Measurements from ENCODE around the gene OSTF1. TPM values are rescaled to one million over a fixed set of nuclear protein-coding genes. Genes with fewer than 3 reads are reported as not detected.
A peak's percentile ranks its signal among the peaks of the same experiment; 100 is the strongest.

OSTF1 gene
- total and polyA plus RNA-seq, 5 donors from 2014 or later: 68.2 to 203 (median 144) TPM

GRCh38 chr9:75053869-75054268 is 34.4 kb upstream of the OSTF1 start:
- H3K9me3 Mint-ChIP-seq: peaks cover 0 to 3% (median 0%) of the 10 kb centered on the region in 7 donors

GRCh38 chr9:75054368-75055001 is 33.8 kb upstream of the OSTF1 start:
- peaks cover 19% of the 10 kb centered on the region for H3K27me3 Mint-ChIP-seq

More at GRCh38 chr9:75053869-75054268, 34.4 kb upstream of the OSTF1 start:
- Mint-ChIP-seq H3K27ac (no peak overlapping the region), H3K4me3 (no peak overlapping the region), H3K4me1 (no peaks in the 10 kb centered on the region), H3K36me3 (no peaks in the 10 kb centered on the region), H3K27me3 (peaks cover 24% of the 10 kb centered on the region)
- H3K4me1 ChIP-seq (ENCODE audit: control insufficient read depth, insufficient read depth, low read length, poor library complexity, severe bottlenecking): no peaks in the 10 kb centered on the region
- no peaks in the 10 kb centered on the region for H3K27me3 ChIP-seq (ENCODE audit: control insufficient read depth, insufficient read depth, low read length)
- no peaks in the 10 kb centered on the region for H3K36me3 ChIP-seq (ENCODE audit: control insufficient read depth, insufficient read depth, low read length)
- H3K9me3 ChIP-seq (ENCODE audit: control insufficient read depth in 2 of 2, low read length in 2 of 2): no peaks in the 10 kb centered on the region
- ATAC-seq (ENCODE audit: low read depth in 2 of 2) (no peak), DNase-seq (no peak)
- H3K4me3 ChIP-seq (ENCODE audit: low read depth, low read length): no peak overlapping the region
- no peak overlapping the region for H3K27ac ChIP-seq (ENCODE audit: insufficient read depth, low read length, poor library complexity, severe bottlenecking)

GRCh38 chr9:75061169-75061568 is 27.1 kb upstream of the OSTF1 start:
- Histone ChIP-seq H3K4me1 (ENCODE audit: control insufficient read depth, insufficient read depth, low read length, poor library complexity, severe bottlenecking) (no peaks in the 10 kb centered on the region), H3K9me3 (ENCODE audit: control insufficient read depth in 2 of 2, low read length in 2 of 2) (no peaks in the 10 kb centered on the region), H3K36me3 (ENCODE audit: control insufficient read depth, insufficient read depth, low read length) (peaks cover 19% of the 10 kb centered on the region), H3K27ac (ENCODE audit: insufficient read depth, low read length, poor library complexity, severe bottlenecking) (no peak overlapping the region), H3K4me3 (ENCODE audit: low read depth, low read length) (no peak overlapping the region), H3K27me3 (ENCODE audit: control insufficient read depth, insufficient read depth, low read length) (no peaks in the 10 kb centered on the region)
- no peak overlapping the region for H3K27ac Mint-ChIP-seq
- peaks cover 0 to 9% (median 0%) of the 10 kb centered on the region in 7 donors for H3K9me3 Mint-ChIP-seq
- peaks cover 0 to 2% (median 0%) of the 10 kb centered on the region in 4 donors for H3K4me1 Mint-ChIP-seq
- no peaks in the 10 kb centered on the region for H3K27me3 Mint-ChIP-seq
- no peak for DNase-seq
- no peak overlapping the region for H3K4me3 Mint-ChIP-seq
- H3K36me3 Mint-ChIP-seq: peaks cover 20% of the 10 kb centered on the region
- no peak for ATAC-seq (ENCODE audit: low read depth in 2 of 2)

More at GRCh38 chr9:75054368-75055001, 33.8 kb upstream of the OSTF1 start:
- H3K4me1 Mint-ChIP-seq: no peaks in the 10 kb centered on the region
- no peaks in the 10 kb centered on the region for H3K4me1 ChIP-seq (ENCODE audit: control insufficient read depth, insufficient read depth, low read length, poor library complexity, severe bottlenecking)
- H3K36me3 Mint-ChIP-seq: peaks cover 4% of the 10 kb centered on the region
- no peaks in the 10 kb centered on the region for H3K36me3 ChIP-seq (ENCODE audit: control insufficient read depth, insufficient read depth, low read length)
- peaks cover 0 to 6% (median 0%) of the 10 kb centered on the region in 7 donors for H3K9me3 Mint-ChIP-seq
- H3K27ac Mint-ChIP-seq: no peak overlapping the region
- no peak overlapping the region for H3K4me3 Mint-ChIP-seq
- no peaks in the 10 kb centered on the region for H3K9me3 ChIP-seq (ENCODE audit: control insufficient read depth in 2 of 2, low read length in 2 of 2)
- no peak overlapping the region for H3K4me3 ChIP-seq (ENCODE audit: low read depth, low read length)
- H3K27ac ChIP-seq (ENCODE audit: insufficient read depth, low read length, poor library complexity, severe bottlenecking): no peak overlapping the region
- no peaks in the 10 kb centered on the region for H3K27me3 ChIP-seq (ENCODE audit: control insufficient read depth, insufficient read depth, low read length)
- DNase-seq (no peak), ATAC-seq (ENCODE audit: low read depth in 2 of 2) (no peak)

GRCh38 chr9:75063556-75064305 is 24.6 kb upstream of the OSTF1 start:
- ATAC-seq (ENCODE audit: low read depth in 2 of 2) (no peak), DNase-seq (no peak)
- Mint-ChIP-seq H3K36me3 (peaks cover 43% of the 10 kb centered on the region), H3K27me3 (no peaks in the 10 kb centered on the region), H3K4me3 (no peak overlapping the region), H3K4me1 (peaks cover 0 to 9% (median 0%) of the 10 kb centered on the region in 4 donors), H3K9me3 (peaks cover 0 to 7% (median 0%) of the 10 kb centered on the region in 7 donors), H3K27ac (peak overlapping the region; percentile 1 to 73 (median 35))
- Histone ChIP-seq H3K4me3 (ENCODE audit: low read depth, low read length) (no peak overlapping the region), H3K27ac (ENCODE audit: insufficient read depth, low read length, poor library complexity, severe bottlenecking) (no peak overlapping the region), H3K4me1 (ENCODE audit: control insufficient read depth, insufficient read depth, low read length, poor library complexity, severe bottlenecking) (no peaks in the 10 kb centered on the region), H3K9me3 (ENCODE audit: control insufficient read depth in 2 of 2, low read length in 2 of 2) (no peaks in the 10 kb centered on the region), H3K27me3 (ENCODE audit: control insufficient read depth, insufficient read depth, low read length) (no peaks in the 10 kb centered on the region), H3K36me3 (ENCODE audit: control insufficient read depth, insufficient read depth, low read length) (peaks cover 36% of the 10 kb centered on the region)

- ATAC-seq (ENCODE audit: low read depth in 2 of 2) (no peak), DNase-seq (no peak)
- Histone ChIP-seq H3K9me3 (ENCODE audit: control insufficient read depth in 2 of 2, low read length in 2 of 2) (no peaks in the 10 kb centered on the region), H3K4me1 (ENCODE audit: control insufficient read depth, insufficient read depth, low read length, poor library complexity, severe bottlenecking) (no peaks in the 10 kb centered on the region), H3K4me3 (ENCODE audit: low read depth, low read length) (no peak overlapping the region), H3K36me3 (ENCODE audit: control insufficient read depth, insufficient read depth, low read length) (peaks cover 37% of the 10 kb centered on the region), H3K27me3 (ENCODE audit: control insufficient read depth, insufficient read depth, low read length) (no peaks in the 10 kb centered on the region), H3K27ac (ENCODE audit: insufficient read depth, low read length, poor library complexity, severe bottlenecking) (no peak overlapping the region)
- H3K27me3 Mint-ChIP-seq: no peaks in the 10 kb centered on the region
- H3K4me1 Mint-ChIP-seq: peaks cover 0 to 9% (median 0%) of the 10 kb centered on the region in 4 donors
- peaks cover 0 to 3% (median 0%) of the 10 kb centered on the region in 7 donors for H3K9me3 Mint-ChIP-seq
- no peak overlapping the region for H3K4me3 Mint-ChIP-seq
- H3K27ac Mint-ChIP-seq: peak overlapping the region in 1 of 3 donors; percentile 1
- H3K36me3 Mint-ChIP-seq: peaks cover 47% of the 10 kb centered on the region
These were observed 23.8 kb upstream of the OSTF1 start for GRCh38 chr9:75064307-75065025.

- Mint-ChIP-seq H3K27me3 (no peaks in the 10 kb centered on the region), H3K36me3 (peaks cover 40% of the 10 kb centered on the region), H3K27ac (no peak overlapping the region), H3K4me1 (peaks cover 0 to 9% (median 0%) of the 10 kb centered on the region in 4 donors), H3K9me3 (no peaks in the 10 kb centered on the region), H3K4me3 (no peak overlapping the region)
- Histone ChIP-seq H3K27ac (ENCODE audit: insufficient read depth, low read length, poor library complexity, severe bottlenecking) (no peak overlapping the region), H3K4me1 (ENCODE audit: control insufficient read depth, insufficient read depth, low read length, poor library complexity, severe bottlenecking) (no peaks in the 10 kb centered on the region), H3K4me3 (ENCODE audit: low read depth, low read length) (no peak overlapping the region), H3K27me3 (ENCODE audit: control insufficient read depth, insufficient read depth, low read length) (no peaks in the 10 kb centered on the region), H3K36me3 (ENCODE audit: control insufficient read depth, insufficient read depth, low read length) (peaks cover 35% of the 10 kb centered on the region), H3K9me3 (ENCODE audit: control insufficient read depth in 2 of 2, low read length in 2 of 2) (no peaks in the 10 kb centered on the region)
- ATAC-seq (ENCODE audit: low read depth in 2 of 2): no peak
- no peak for DNase-seq
These were observed 22.8 kb upstream of the OSTF1 start for GRCh38 chr9:75065510-75065909.

GRCh38 chr9:75067894-75068293 is 20.4 kb upstream of the OSTF1 start:
- H3K27ac ChIP-seq (ENCODE audit: insufficient read depth, low read length, poor library complexity, severe bottlenecking): no peak overlapping the region
- DNase-seq: no peak
- no peak overlapping the region for H3K4me3 ChIP-seq (ENCODE audit: low read depth, low read length)
- ATAC-seq (ENCODE audit: low read depth in 2 of 2): no peak
- Mint-ChIP-seq H3K9me3 (no peaks in the 10 kb centered on the region), H3K27ac (peak overlapping the region in 1 of 3 donors; percentile 66), H3K27me3 (no peaks in the 10 kb centered on the region), H3K4me1 (peaks cover 10 to 23% (median 13%) of the 10 kb centered on the region in 4 donors), H3K4me3 (no peak overlapping the region), H3K36me3 (peaks cover 50% of the 10 kb centered on the region)
- H3K36me3 ChIP-seq (ENCODE audit: control insufficient read depth, insufficient read depth, low read length): peaks cover 24% of the 10 kb centered on the region
- H3K27me3 ChIP-seq (ENCODE audit: control insufficient read depth, insufficient read depth, low read length): no peaks in the 10 kb centered on the region
- peaks cover 6% of the 10 kb centered on the region for H3K4me1 ChIP-seq (ENCODE audit: control insufficient read depth, insufficient read depth, low read length, poor library complexity, severe bottlenecking)
- no peaks in the 10 kb centered on the region for H3K9me3 ChIP-seq (ENCODE audit: control insufficient read depth in 2 of 2, low read length in 2 of 2)
